Measurements from ENCODE around the gene LGALSL. TPM values are rescaled to one million over a fixed set of nuclear protein-coding genes. Genes with fewer than 3 reads are reported as not detected.

LGALSL gene
- total and polyA plus RNA-seq, 2 of the 13 experiments (the other 11 are each of a cell fraction or from before 2014, with no cell fraction given) = 15.4 to 20.0 TPM

GRCh38 chr2:64488050-64488974, 34.4 kb downstream of the LGALSL start (continued):
- TF ChIP-seq, protein P1, sequence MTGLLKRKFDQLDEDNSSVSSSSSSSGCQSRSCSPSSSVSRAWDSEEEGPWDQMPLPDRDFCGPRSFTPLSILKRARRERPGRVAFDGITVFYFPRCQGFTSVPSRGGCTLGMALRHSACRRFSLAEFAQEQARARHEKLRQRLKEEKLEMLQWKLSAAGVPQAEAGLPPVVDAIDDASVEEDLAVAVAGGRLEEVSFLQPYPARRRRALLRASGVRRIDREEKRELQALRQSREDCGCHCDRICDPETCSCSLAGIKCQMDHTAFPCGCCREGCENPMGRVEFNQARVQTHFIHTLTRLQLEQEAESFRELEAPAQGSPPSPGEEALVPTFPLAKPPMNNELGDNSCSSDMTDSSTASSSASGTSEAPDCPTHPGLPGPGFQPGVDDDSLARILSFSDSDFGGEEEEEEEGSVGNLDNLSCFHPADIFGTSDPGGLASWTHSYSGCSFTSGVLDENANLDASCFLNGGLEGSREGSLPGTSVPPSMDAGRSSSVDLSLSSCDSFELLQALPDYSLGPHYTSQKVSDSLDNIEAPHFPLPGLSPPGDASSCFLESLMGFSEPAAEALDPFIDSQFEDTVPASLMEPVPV (CRISPR knock-in tag; IDR thresholded peaks at IDR 0.05) = no peak
- TF ChIP-seq XBP1 (CRISPR knock-in tag; IDR thresholded peaks at IDR 0.05) = no peak
- TF ChIP-seq FOXO4 (CRISPR knock-in tag; conservative IDR thresholded peaks at IDR 0.05) = no peak
- TF ChIP-seq REL (CRISPR knock-in tag; conservative IDR thresholded peaks at IDR 0.05) = no peak
- TF ChIP-seq DR1 (CRISPR knock-in tag; IDR thresholded peaks at IDR 0.05) = no peak
- TF ChIP-seq ZFY (CRISPR knock-in tag; IDR thresholded peaks at IDR 0.05) = no peak
- TF ChIP-seq, protein P2, sequence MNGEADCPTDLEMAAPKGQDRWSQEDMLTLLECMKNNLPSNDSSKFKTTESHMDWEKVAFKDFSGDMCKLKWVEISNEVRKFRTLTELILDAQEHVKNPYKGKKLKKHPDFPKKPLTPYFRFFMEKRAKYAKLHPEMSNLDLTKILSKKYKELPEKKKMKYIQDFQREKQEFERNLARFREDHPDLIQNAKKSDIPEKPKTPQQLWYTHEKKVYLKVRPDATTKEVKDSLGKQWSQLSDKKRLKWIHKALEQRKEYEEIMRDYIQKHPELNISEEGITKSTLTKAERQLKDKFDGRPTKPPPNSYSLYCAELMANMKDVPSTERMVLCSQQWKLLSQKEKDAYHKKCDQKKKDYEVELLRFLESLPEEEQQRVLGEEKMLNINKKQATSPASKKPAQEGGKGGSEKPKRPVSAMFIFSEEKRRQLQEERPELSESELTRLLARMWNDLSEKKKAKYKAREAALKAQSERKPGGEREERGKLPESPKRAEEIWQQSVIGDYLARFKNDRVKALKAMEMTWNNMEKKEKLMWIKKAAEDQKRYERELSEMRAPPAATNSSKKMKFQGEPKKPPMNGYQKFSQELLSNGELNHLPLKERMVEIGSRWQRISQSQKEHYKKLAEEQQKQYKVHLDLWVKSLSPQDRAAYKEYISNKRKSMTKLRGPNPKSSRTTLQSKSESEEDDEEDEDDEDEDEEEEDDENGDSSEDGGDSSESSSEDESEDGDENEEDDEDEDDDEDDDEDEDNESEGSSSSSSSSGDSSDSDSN (CRISPR knock-in tag; IDR thresholded peaks at IDR 0.05) = no peak
- no peak for TF ChIP-seq ZNF282 (IDR thresholded peaks at IDR 0.05; ENCODE audit: partially characterized antibody)
- no peak for TF ChIP-seq ZBTB7B (CRISPR knock-in tag; IDR thresholded peaks at IDR 0.05)
- TF ChIP-seq ATAD3A (CRISPR knock-in tag; IDR thresholded peaks at IDR 0.05) = no peak
- TF ChIP-seq ZNF558 (CRISPR knock-in tag; IDR thresholded peaks at IDR 0.05; ENCODE audit: borderline replicate concordance) = no peak
- TF ChIP-seq SMC3 (IDR thresholded peaks at IDR 0.05; ENCODE audit: low read length) = peak; percentile 91
- no peak for TF ChIP-seq TARDBP (CRISPR knock-in tag; IDR thresholded peaks at IDR 0.05)
- TF ChIP-seq, protein P3, sequence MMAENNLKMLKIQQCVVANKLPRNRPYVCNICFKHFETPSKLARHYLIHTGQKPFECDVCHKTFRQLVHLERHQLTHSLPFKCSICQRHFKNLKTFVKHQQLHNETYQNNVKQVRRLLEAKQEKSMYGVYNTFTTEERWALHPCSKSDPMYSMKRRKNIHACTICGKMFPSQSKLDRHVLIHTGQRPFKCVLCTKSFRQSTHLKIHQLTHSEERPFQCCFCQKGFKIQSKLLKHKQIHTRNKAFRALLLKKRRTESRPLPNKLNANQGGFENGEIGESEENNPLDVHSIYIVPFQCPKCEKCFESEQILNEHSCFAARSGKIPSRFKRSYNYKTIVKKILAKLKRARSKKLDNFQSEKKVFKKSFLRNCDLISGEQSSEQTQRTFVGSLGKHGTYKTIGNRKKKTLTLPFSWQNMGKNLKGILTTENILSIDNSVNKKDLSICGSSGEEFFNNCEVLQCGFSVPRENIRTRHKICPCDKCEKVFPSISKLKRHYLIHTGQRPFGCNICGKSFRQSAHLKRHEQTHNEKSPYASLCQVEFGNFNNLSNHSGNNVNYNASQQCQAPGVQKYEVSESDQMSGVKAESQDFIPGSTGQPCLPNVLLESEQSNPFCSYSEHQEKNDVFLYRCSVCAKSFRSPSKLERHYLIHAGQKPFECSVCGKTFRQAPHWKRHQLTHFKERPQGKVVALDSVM (CRISPR knock-in tag; IDR thresholded peaks at IDR 0.05) = no peak
- no peak for TF ChIP-seq RBM22 (optimal IDR thresholded peaks at IDR 0.05; ENCODE audit: low read length)
- TF ChIP-seq HCFC1 (IDR thresholded peaks at IDR 0.05; ENCODE audit: low read depth, low read length) = no peak
- no peak for TF ChIP-seq ZNF772 (CRISPR knock-in tag; IDR thresholded peaks at IDR 0.05)
- no peak for TF ChIP-seq GFI1 (CRISPR knock-in tag; IDR thresholded peaks at IDR 0.05; ENCODE audit: borderline replicate concordance)
- no peak for TF ChIP-seq PAF1 (CRISPR knock-in tag; IDR thresholded peaks at IDR 0.05)
- TF ChIP-seq ZBTB37 (CRISPR knock-in tag; IDR thresholded peaks at IDR 0.05) = no peak
- TF ChIP-seq ZNF883 (CRISPR knock-in tag; IDR thresholded peaks at IDR 0.05; ENCODE audit: not compliant biosample characterization) = no peak
- no peak for TF ChIP-seq BRD4 (CRISPR knock-in tag; IDR thresholded peaks at IDR 0.05)
